Right renal pelvis (tissue), 4 donors: Measurements from ENCODE around the gene DIS3. TPM values are rescaled to one million over a fixed set of nuclear protein-coding genes. Genes with fewer than 3 reads are reported as not detected.
"Not testable (repeated sequence)": the region's sequence is repeated elsewhere in the genome, so short reads cannot be mapped to it uniquely, and the experiment has no call there.

Experiments
- DNase-seq, 4 donors: peaks; one replicate each; pipeline ENCODE4 v3.0.0-alpha.2; 2013; ENCODE audit warnings: low read depth in 4 of 4, low spot score in 3 of 4, missing footprints in 1 of 4
- polyA plus RNA-seq, 4 donors: library from polyadenylated mRNA; unstranded; fragments of 120-200 nt; gene quantifications; one replicate each; pipeline ENCODE4 v1.2.1, GENCODE V29; 2013; ENCODE audit not compliant: insufficient read length in 4 of 4

Gene DIS3
- polyA plus RNA-seq, 4 donors: 34.2 to 42.4 (median 41.3) TPM

DNA sequence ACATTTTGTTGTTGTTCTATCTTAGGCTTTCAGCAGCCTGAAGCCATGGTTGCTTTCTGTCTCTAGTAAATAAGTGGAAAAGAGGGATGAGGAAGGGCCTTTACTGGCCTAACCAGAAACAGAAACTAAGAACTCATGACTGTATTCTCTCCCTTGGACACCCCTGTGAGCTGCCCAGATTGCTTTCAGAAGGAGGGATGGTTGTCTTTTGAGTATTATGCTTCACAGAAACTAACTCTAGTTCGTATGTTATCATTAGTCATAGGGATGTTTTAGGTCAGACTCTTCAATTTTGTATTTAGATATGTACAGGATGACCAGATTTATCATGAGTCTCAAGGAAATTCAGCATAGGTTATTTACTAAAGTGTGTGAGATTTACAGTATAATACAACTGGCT is 36.4 kb downstream of the DIS3 start:
- DNase-seq: no peak

DNA sequence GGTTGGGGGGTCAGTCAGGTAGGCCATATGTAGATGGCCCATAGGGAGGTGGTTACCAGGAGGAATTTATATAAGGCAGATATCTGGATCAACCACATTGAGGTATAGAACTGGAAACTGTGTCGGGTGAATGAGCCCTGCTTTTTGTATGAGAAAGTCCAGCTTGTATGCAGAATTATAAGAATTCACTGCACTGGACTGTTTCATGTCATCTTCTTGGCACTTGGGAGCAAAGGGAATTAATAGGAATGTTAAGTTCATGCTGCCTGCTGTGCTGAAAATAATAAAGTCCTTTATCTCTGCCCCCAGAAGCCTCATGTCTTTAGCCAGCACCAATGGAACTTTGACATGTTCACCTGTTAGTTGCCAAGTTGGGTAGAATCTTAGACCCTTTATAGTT is 41.7 kb downstream of the DIS3 start:
- no peak for DNase-seq

DNA sequence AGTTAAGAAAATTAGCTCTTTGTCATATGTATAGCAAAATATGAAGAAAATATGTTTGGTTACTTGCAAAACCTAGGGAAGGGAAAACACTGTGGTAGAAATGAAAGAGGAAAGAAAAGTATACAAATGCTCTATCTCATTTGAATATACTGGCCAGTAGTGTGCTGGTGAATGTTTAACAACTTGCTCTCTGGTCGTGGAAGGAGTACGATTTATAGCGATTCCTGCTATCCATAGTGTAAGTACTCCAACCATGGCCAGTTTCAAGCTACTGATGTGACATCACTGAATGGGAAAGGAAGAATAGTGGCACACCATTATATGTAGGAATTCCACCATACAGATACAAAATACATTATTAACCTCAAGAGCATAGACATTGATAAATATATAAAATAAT is 44.7 kb downstream of the DIS3 start:
- DNase-seq: no peak

DNA sequence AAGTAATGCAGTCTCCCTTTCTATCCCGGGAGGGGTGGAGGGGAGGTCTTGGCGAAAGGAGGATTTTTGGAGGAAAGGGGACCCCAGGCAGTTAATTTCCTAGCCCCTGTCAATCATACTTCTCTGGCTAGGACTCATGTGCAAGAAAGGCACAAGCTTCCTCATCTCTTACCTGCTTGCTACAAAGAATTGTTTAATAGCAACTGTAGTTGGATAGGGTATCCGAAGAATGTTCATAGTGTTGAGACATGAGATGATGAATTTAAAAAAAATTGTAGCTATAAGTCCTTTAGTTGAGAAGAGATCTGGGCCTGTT is 53.5 kb downstream of the DIS3 start:
- DNase-seq: peak in 1 of 4 donors; percentile 5

DNA sequence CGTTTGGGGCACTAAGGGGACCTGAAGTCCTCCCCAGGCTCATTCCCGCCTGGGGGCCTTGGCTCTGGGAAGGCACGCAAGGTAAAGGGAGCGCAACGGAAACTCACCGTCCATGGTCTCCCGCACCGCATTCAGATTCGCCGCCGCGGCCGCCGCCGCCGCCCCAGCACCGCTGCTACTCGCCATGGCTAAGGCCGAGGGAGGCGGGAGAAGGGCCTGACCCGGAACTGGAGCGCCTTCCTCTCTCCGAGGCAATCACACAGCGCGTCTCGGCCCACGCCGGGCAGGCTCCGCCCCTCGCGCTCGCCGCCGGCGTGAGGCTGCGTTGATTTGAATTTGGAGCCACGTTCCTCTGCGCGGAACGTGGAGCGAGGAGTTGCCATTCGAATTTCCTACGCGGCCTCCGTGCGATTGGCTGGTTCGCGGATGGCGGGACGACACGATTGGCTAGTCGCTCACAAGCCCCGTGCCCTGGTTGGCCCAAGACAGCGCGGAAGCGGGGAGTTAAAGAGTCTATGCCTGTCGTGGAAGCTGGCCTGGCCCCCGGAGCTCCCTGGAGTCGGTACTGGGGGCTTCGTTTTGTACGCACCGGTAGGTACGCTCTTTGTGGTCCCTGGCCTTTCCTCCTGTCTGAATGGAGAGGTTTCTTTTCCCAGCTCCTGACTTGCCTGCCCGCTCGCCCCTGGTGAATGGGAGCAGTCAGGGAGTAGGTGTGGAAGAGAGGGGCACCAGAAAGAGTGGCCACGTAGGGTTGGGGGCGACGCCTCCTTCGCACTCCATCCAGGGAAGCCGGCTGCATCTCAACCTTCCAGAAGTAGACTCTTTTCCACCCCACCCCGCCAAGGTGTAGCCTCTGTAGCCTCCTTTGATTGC is 54.0 kb downstream of the DIS3 start, which contains the start of the genes BORA and MZT1:
Gene BORA (plus strand): TSS at position 507 of the 873 bp plus-strand sequence. CDS start 1,018 bp downstream, outside the sequence.
Gene MZT1 (minus strand): TSS at position 213 of the 873 bp plus-strand sequence. CDS start 27 bp downstream, at position 186.
- peak; percentile 90 to 93 (median 92) for DNase-seq

DNA sequence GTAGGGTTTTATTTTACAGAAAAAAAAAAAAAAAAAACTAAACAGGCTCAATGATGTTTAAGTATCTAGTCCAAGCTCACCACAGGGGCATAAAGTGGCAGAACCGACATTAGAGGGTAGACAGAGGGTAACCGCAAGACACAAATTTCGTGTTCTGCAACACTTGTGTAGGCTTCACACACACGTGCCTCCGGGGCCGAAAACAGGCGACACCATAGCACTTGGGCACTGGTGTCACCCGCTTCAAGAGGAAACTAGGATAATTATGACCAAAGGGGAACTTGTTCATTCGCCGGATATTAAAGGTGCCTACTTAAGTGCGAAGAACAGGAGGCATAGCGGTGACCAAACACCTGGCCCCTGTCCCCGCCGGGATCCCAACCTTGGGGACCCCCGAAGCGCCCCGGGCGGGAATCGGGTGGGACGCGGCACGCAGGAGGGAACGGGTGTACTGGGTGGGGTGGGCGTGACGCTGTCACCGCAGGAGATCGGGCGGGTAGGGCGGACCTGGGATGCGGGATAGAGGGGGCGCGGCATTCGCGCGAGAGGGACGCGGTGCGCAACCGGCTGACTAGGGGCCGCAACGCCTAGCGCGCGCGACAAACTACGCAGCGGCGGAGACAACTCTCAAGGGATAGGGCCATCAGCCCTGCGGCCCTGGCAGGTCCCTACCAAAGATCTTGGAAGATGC is 54.8 kb downstream of the DIS3 start:
- DNase-seq: peak in 1 of 4 donors; percentile 4

DNA sequence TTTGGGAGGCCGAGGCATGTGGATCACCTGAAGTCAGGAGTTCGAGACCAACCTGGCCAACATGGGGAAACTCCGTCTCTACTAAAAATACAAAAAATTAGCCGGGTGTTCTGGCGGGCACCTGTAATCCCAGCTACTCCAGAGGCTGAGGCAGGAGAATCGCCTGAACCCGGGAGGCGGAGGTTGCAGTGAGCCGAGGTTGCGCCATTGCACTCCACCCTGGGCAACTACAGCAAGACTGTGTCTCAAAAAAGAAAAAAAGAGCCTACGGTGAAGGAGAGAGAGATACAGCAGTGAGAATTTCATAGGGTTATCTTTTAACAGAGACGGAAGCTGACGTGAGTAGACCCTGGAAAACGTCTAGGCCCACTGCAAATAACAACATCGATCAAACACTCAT is 55.5 kb downstream of the DIS3 start:
- not testable (repeated sequence) for DNase-seq

DNA sequence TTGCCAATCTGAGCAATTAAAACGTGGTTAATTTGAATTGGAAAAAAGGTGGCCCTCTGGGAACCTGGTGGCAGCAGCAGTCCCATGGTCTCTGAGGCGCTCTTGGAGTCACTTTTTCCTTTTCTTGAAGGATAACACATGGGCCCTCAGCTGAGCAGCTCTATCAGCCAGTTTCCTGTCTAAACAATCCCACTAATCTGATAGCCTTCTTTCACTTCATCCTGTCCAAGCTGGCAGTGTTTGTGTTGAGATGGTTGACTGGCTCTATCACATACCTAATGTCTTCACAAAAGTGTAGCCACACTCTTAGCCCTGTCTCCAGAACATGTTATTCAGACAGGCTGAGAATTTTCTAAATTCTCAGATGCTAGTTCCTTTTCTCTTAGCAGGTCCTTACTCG is 64.9 kb downstream of the DIS3 start:
- DNase-seq: no peak

Other genes starting within 250 kb of the DIS3 start
- gene MZT1, start 54.3 kb downstream of the DIS3 start, polyA plus RNA-seq: 10 to 100 TPM; 24.7 to 29.8 (median 27.1) TPM
- 10 to 100 TPM in 2 of 4 donors, 1 to 10 TPM in 2; 7.6 to 11.0 (median 9.4) TPM for gene BORA, start 54.0 kb downstream of the DIS3 start, polyA plus RNA-seq
- 10 to 100 TPM; 40.5 to 44.8 (median 44.6) TPM for gene PIBF1, start 233 bp upstream of the DIS3 start, polyA plus RNA-seq